Putamen (tissue), 1 donor: ENCODE measurements around the gene FBXL22.
A peak's percentile ranks its signal among the peaks of the same experiment; 100 is the strongest.
"Not testable (repeated sequence)": the region's sequence is repeated elsewhere in the genome, so short reads cannot be mapped to it uniquely, and the experiment has no call there.

Experiments
- DNase-seq: peaks from one replicate; pipeline ENCODE4 v3.0.0-alpha.2; 2016; ENCODE audit warnings: low spot score

The FBXL22 gene

DNA sequence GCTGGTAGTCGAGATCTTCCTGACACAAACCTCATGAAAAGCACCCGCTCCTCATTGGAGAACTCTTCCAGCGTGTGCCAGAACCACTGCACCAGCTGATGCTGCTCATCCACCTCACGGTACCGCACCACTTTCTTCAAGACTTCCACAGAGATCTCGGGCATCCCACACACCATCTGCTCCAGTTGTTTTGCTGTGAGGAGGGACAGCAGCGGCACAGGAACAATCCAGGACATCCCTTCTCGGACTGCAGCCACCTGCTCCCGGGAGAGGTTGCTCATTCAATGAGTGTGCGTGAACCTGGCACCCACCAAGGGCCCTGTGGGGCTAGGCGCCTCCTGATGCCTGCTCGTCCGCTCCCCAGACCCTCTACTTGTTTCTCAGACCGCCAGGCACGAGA, 15.1 kb downstream of the FBXL22 start:
- no peak for DNase-seq

GRCh38 chr15:63615935-63616334, 18.7 kb downstream of the FBXL22 start:
- DNase-seq, result no peak

GRCh38 chr15:63617147-63617546, 20.0 kb downstream of the FBXL22 start:
- not testable (repeated sequence) for DNase-seq

- not testable (repeated sequence) for DNase-seq
Measured at GRCh38 chr15:63617627-63618026, 20.4 kb downstream of the FBXL22 start.

DNA sequence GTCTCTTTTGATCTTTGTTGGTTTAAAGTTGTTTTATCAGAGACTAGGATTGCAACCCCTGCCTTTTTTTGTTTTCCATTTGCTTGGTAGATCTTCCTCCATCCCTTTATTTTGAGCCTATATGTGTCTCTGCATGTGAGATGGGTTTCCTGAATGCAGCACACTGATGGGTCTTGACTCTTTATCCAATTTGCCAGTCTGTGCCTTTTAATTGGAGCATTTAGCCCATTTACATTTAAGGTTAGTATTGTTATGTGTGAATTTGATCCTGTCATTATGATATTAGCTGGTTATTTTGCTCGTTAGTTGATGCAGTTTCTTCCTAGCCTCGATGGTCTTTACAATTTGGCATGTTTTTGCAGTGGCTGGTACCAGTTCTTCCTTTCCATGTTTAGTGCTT, 23.6 kb downstream of the FBXL22 start:
- not testable (repeated sequence) for DNase-seq

- DNase-seq, result no peak
Measured at GRCh38 chr15:63623232-63623969, 26.2 kb downstream of the FBXL22 start.

DNA sequence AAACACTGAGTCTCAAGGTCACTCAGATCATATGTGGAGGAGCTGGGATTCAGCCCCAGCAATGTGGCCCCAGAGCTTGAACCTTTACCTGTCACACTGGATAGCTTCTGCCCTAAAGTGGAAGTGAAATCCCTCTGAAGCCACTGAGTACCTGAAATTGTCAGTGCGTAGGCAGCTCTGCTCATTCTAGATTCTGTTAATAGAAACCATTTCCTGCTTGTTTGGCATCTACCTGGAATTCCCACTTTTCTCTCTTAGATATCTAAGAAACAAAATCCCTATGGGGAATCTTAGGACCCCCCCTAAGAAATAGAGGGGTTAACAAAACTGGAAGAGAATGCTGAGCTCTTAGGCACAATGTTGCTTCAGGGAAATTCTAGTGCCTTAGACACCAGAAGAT, 29.8 kb downstream of the FBXL22 start:
- DNase-seq, result no peak

DNA sequence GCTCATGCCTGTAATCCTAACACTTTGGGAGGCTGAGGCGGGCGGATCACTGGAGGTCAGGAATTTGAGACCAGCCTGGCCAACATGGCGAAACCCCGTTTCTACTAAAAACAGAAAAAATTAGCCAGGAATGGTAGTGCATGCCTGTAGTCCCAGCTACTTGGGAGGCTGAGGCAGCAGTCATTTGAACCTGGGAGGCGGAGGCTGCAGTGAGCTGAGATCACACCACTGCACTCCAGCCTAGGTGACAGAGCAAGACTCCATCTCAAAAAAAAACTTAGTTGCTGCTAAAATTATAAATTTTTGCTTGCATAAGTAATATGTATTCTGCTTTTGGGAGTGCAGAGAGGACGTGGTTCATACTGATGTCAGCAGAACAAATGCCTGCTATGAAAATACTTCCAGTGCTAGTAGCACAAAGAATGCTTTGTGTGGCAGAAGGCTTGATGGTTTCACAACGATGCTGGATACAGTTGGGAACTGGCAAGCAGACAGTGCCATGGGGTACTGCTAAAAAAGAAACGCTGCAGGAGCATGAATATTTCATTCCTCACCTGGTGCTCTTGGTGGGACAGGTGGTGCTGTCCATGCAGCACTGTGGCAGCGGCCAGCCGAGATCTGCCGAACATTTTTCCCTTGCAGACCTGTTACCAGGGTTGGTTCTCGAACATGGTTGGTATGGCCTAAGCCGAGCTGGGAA, 31.1 kb downstream of the FBXL22 start:
- DNase-seq, result peak; percentile 83

- no peak for DNase-seq
Measured at GRCh38 chr15:63630036-63630751, 33.0 kb downstream of the FBXL22 start.

- no peak for DNase-seq
Measured at GRCh38 chr15:63633312-63633711, 36.1 kb downstream of the FBXL22 start.

DNA sequence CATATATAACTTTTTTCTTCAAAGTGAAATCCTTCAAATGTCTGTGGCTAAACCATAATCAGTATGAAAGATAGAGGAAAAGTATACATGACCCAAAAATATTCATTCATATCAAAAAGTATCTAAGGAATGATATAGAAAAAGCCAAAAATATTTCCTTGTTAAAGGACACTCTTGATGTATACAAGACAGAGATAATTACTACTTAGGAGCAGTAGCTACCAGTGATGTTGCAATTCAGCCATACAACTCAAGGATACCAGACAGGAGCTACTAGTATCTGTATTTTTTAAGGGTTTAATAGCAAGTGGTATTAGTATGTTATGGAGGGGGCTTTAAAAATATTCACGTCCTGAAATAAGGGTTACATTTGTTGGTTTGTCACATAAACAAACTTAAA, 37.0 kb downstream of the FBXL22 start:
- DNase-seq, result no peak

- no peak for DNase-seq
Measured at GRCh38 chr15:63636518-63637061, 39.4 kb downstream of the FBXL22 start.

DNA sequence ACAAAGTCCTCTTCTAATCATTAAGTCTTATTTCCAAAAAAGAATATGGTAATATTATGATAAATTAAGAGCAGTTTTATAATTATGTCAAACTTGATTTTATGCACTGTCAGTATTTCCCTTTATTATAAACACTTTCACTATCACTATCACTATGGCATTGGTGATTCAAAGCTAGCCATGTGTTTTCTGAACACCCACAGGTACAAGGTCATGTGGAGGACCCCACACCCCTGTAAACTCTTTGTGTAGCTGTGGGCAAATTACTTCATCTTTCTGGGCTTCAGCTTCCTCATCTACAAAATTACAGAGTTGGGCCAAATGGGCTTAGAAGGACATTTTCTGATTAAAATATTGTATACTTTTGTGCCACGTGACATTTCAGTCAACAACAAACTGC, 41.7 kb downstream of the FBXL22 start:
- DNase-seq, result no peak

DNA sequence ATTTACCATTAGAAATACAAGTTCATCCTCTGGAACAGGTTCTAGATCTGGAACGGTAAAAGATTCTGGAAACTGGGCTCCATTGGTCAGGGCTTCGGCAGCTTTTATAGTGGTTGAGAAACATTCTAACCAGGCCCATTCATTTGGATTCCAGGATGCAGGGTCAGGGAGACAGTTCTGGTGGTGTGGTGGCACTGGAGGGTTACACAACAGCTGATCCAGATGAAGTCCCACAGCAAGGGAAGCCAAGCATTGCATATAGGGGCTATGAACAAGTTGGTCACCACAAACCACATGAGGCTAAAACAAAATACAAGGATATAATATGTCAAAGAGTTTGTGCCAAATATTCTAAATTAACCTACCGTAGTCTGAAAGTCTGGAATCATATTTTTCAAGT, 43.0 kb downstream of the FBXL22 start:
- DNase-seq, result no peak
